A673 (cell line): ENCODE measurements around the gene USP25. TPM values are rescaled to one million over a fixed set of nuclear protein-coding genes. Genes with fewer than 3 reads are reported as not detected.

Experiments
- BruUV-seq: library from RNA; stranded (reverse); fragments of 400-500 nt; replicated peaks from 2 replicates; lab custom pipeline; 2021; lab: Mats Ljungman, UMichigan
- CTCF ChIA-PET: fragments of 300-600 bp; sonication (Branson Sonifier 250); formaldehyde crosslinking; loops from one replicate; lab custom pipeline; 2022; ENCODE audit warnings: antibody characterized with exemption; lab: Charles Lee
- POLR2A ChIA-PET: fragments of 300-600 bp; sonication (Branson Sonifier 250); formaldehyde crosslinking; loops from one replicate; lab custom pipeline; 2022; ENCODE audit warnings: antibody characterized with exemption; ENCODE audit not compliant: low non-redundant PET; lab: Charles Lee
- DNase-seq: peaks from one replicate; pipeline ENCODE4 v3.0.0-alpha.2; 2015; ENCODE audit warnings: low spot score
- H3K27ac ChIP-seq: fragments of 200-600 bp; sonication (generic); 2 replicates; pipeline ENCODE4 v1.5.1; 2016; ENCODE audit warnings: mixed run types, low read depth, mild to moderate bottlenecking, mixed read lengths, antibody characterized with exemption, low read length; ENCODE audit not compliant: poor library complexity, severe bottlenecking
- H3K27me3 ChIP-seq: fragments of 200-600 bp; sonication (generic); replicated peaks from 2 replicates; pipeline ENCODE4 v1.6.1; 2017; ENCODE audit warnings: mixed run types, low read depth, mild to moderate bottlenecking, mixed read lengths, antibody characterized with exemption, low read length; ENCODE audit not compliant: insufficient read depth, poor library complexity
- H3K36me3 ChIP-seq: fragments of 200-600 bp; sonication (generic); 2 replicates; pipeline ENCODE4 v1.6.1; 2016; ENCODE audit warnings: mixed run types, mild to moderate bottlenecking, mixed read lengths, antibody characterized with exemption, low read length; ENCODE audit not compliant: insufficient read depth, poor library complexity, severe bottlenecking
- H3K4me1 ChIP-seq: fragments of 200-600 bp; sonication (generic); 2 replicates; pipeline ENCODE4 v1.6.1; 2017; ENCODE audit warnings: mixed run types, mild to moderate bottlenecking, mixed read lengths, antibody characterized with exemption, low read length; ENCODE audit not compliant: insufficient read depth, poor library complexity, severe bottlenecking
- H3K4me3 ChIP-seq: fragments of 200-600 bp; sonication (generic); 2 replicates; pipeline ENCODE4 v1.5.1; 2016; ENCODE audit warnings: low read depth, mixed run types, mild to moderate bottlenecking, mixed read lengths, low read length; ENCODE audit not compliant: poor library complexity, severe bottlenecking
- H3K9me3 ChIP-seq: fragments of 200-600 bp; sonication (generic); 2 replicates; pipeline ENCODE4 v1.6.1; 2016; ENCODE audit warnings: mixed run types, low read depth, mild to moderate bottlenecking, mixed read lengths, antibody characterized with exemption, low read length; ENCODE audit not compliant: poor library complexity, severe bottlenecking
- EZH2 ChIP-seq: fragments of 200-600 bp; sonication (generic); IDR thresholded peaks from 2 replicates; pipeline ENCODE4 v1.6.1; 2017; ENCODE audit warnings: borderline replicate concordance, low read depth, mild to moderate bottlenecking, mixed read lengths, antibody characterized with exemption, low read length; ENCODE audit not compliant: poor library complexity, severe bottlenecking
- intact Hi-C: fragments of 100-400 bp; cut with micrococcal nuclease; formaldehyde crosslinking; loops from one replicate; pipeline ENCODE4 v1.10.0; 2022; ENCODE audit not compliant: unreplicated experiment
- total RNA-seq: library from RNA; stranded (reverse); gene quantifications from 2 replicates; pipeline ENCODE4 v1.2.3, GENCODE V29; 2021
- TF ChIP-seq, protein P1 (sequence below): fragments of 300-800, 200-600 bp; sonication (generic); conservative IDR thresholded peaks from 2 replicates; pipeline ENCODE4 v1.5.1; 2017; ENCODE audit warnings: low read depth, mild to moderate bottlenecking, antibody characterized with exemption, low read length, moderate library complexity, mixed read lengths

USP25 gene
- total RNA-seq, 1 experiment from 2014 or later, result 27.5 TPM

DNA sequence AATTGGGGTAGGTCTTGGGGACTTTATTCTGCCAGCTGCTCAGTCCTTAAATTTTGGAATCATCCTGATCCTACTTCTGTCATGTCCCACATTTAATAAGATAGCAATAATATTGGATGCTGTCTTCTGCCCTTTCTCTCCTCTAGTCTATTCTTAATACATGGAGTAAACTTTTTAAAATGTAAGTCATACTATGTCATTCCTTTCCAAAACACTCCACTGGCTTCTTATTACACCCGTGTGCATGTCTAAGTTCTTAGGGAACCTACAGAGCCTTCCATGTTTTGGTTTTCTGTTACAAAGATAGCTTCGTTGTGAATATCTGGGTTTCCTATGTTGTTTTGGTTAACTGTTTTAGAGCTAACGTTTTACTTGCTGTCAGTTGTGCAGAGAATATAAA is 35.1 kb downstream of the USP25 start:
- Histone ChIP-seq H3K36me3 (no peaks in the 10 kb centered on the region), H3K9me3 (no peaks in the 10 kb centered on the region), H3K27me3 (no peaks in the 10 kb centered on the region), H3K4me1 (peaks cover 19% of the 10 kb centered on the region), H3K27ac (no peak overlapping the region), H3K4me3 (no peak overlapping the region)
- DNase-seq, result no peak
- ChIA-PET CTCF (no interaction called here), POLR2A (no interaction called here)
- TF ChIP-seq EZH2, result no peak
- TF ChIP-seq, protein P1, sequence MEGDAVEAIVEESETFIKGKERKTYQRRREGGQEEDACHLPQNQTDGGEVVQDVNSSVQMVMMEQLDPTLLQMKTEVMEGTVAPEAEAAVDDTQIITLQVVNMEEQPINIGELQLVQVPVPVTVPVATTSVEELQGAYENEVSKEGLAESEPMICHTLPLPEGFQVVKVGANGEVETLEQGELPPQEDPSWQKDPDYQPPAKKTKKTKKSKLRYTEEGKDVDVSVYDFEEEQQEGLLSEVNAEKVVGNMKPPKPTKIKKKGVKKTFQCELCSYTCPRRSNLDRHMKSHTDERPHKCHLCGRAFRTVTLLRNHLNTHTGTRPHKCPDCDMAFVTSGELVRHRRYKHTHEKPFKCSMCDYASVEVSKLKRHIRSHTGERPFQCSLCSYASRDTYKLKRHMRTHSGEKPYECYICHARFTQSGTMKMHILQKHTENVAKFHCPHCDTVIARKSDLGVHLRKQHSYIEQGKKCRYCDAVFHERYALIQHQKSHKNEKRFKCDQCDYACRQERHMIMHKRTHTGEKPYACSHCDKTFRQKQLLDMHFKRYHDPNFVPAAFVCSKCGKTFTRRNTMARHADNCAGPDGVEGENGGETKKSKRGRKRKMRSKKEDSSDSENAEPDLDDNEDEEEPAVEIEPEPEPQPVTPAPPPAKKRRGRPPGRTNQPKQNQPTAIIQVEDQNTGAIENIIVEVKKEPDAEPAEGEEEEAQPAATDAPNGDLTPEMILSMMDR, result no peak
- no TSS peak for BruUV-seq
- intact Hi-C loops, result loop anchor here (10.0 kb wide), 1 partner anchor 60 kb away; no protein-coding TSS in a partner anchor

DNA sequence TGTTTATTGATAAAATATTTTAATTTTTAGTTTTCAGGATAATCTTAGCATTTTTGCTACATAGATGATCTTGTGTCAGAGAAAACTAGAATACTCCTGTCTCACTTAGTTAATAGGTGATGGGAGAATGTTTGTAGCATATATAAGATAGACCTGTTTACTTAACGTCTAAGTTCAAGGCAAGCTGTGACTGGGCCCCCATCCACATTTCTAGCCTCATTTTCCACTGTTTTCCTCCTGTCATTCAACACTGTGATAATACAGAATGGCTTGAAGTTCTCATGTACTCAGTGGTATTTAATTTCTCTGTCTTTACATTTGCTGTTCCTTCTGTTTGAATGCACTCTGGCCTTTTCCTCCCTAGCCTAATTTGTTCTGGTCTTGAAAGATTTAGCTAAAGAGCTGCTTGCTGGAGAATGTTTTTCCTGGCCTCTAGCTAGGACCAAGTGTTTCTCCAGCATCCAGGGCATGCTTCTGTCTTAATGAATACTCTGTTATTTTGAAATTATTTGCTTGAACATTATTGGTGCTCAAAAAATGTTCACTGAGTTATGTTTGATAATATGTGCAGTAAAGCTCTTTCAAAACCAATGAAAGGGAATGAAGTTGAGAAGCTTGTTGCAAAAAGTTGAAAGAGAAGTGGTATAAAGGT is 37.3 kb downstream of the USP25 start:
- ChIA-PET POLR2A (no interaction called here), CTCF (no interaction called here)
- intact Hi-C loops, result loop anchor here (10.0 kb wide), 1 partner anchor 62 kb away; no protein-coding TSS in a partner anchor
- H3K27ac ChIP-seq, result no peak overlapping the region
- H3K27me3 ChIP-seq, result no peaks in the 10 kb centered on the region
- no peaks in the 10 kb centered on the region for H3K36me3 ChIP-seq
- DNase-seq, result no peak
- TF ChIP-seq, protein P1, result no peak
- no peak for TF ChIP-seq EZH2
- peaks cover 32% of the 10 kb centered on the region for H3K4me1 ChIP-seq
- BruUV-seq, result no TSS peak
- H3K4me3 ChIP-seq, result no peak overlapping the region
- no peaks in the 10 kb centered on the region for H3K9me3 ChIP-seq

- no peak for DNase-seq
- H3K27me3 ChIP-seq, result no peaks in the 10 kb centered on the region
- no peaks in the 10 kb centered on the region for H3K36me3 ChIP-seq
- H3K4me3 ChIP-seq, result no peak overlapping the region
- TF ChIP-seq, protein P1, result no peak
- TF ChIP-seq EZH2, result no peak
- intact Hi-C loops, result loop anchor here (10.0 kb wide), 1 partner anchor 63 kb away; no protein-coding TSS in a partner anchor
- CTCF ChIA-PET, result no interaction called here
- H3K4me1 ChIP-seq, result peaks cover 32% of the 10 kb centered on the region
- H3K9me3 ChIP-seq, result no peaks in the 10 kb centered on the region
- POLR2A ChIA-PET, result no interaction called here
- BruUV-seq, result no TSS peak
- no peak overlapping the region for H3K27ac ChIP-seq
These were observed 38.3 kb downstream of the USP25 start for GRCh38 chr21:15768045-15768601.
